H9 (cell line): ENCODE data around the gene CYP2B6. TPM values are rescaled to one million over a fixed set of nuclear protein-coding genes. Genes with fewer than 3 reads are reported as not detected.

Source experiments
- DNase-seq: peaks from one replicate; pipeline ENCODE4 v3.0.0-alpha.2; 2017
- H2AFZ ChIP-seq: one replicate; pipeline ENCODE4 v1.6.1; 2013; ENCODE audit warnings: mild to moderate bottlenecking, low read length, control low read depth, moderate library complexity
- H2AK5ac ChIP-seq: 2 replicates; pipeline ENCODE4 v1.6.1; 2013; ENCODE audit warnings: low read length, control low read depth, mixed read lengths; ENCODE audit not compliant: insufficient read length
- H2BK120ac ChIP-seq: one replicate; pipeline ENCODE4 v1.6.1; 2013; ENCODE audit warnings: low read depth, mild to moderate bottlenecking, low read length, control low read depth, inconsistent platforms; ENCODE audit not compliant: poor library complexity, severe bottlenecking
- H2BK12ac ChIP-seq: 2 replicates; pipeline ENCODE4 v1.6.1; 2013; ENCODE audit warnings: low read length, control low read depth, mixed read lengths, low read depth; ENCODE audit not compliant: insufficient read length
- H2BK15ac ChIP-seq: 2 replicates; pipeline ENCODE4 v1.6.1; 2013; ENCODE audit warnings: low read depth, low read length, control low read depth
- H2BK20ac ChIP-seq: one replicate; pipeline ENCODE4 v1.6.1; 2013; ENCODE audit warnings: low read depth, mild to moderate bottlenecking, low read length, control low read depth, inconsistent platforms; ENCODE audit not compliant: poor library complexity, severe bottlenecking
- H2BK5ac ChIP-seq: 2 replicates; pipeline ENCODE4 v1.6.1; 2013; ENCODE audit warnings: low read length, control low read depth, mixed read lengths; ENCODE audit not compliant: insufficient read length
- H3K14ac ChIP-seq: 2 replicates; pipeline ENCODE4 v1.6.1; 2013; ENCODE audit warnings: low read length, control low read depth; ENCODE audit not compliant: insufficient read depth
- H3K18ac ChIP-seq: 2 replicates; pipeline ENCODE4 v1.6.1; 2013; ENCODE audit warnings: low read depth, mild to moderate bottlenecking, mixed read lengths, low read length, control low read depth; ENCODE audit not compliant: insufficient read length
- H3K23ac ChIP-seq: 2 replicates; pipeline ENCODE4 v1.6.1; 2013; ENCODE audit warnings: low read length, control low read depth, mixed read lengths, low read depth; ENCODE audit not compliant: insufficient read length
- H3K23me2 ChIP-seq: 2 replicates; pipeline ENCODE4 v1.6.1; 2013; ENCODE audit warnings: low read depth, mild to moderate bottlenecking, mixed read lengths, low read length, control low read depth; ENCODE audit not compliant: insufficient read length, poor library complexity, severe bottlenecking
- H3K27ac ChIP-seq: 2 replicates; pipeline ENCODE4 v1.5.1; 2013; ENCODE audit warnings: low read length, control low read depth, mixed read lengths, low read depth; ENCODE audit not compliant: insufficient read length
- H3K27me3 ChIP-seq: 2 replicates; pipeline ENCODE4 v1.6.1; 2013; ENCODE audit warnings: low read length, control low read depth, inconsistent platforms; ENCODE audit not compliant: insufficient read depth
- H3K4ac ChIP-seq: 2 replicates; pipeline ENCODE4 v1.6.1; 2013; ENCODE audit warnings: low read depth, mild to moderate bottlenecking, control low read depth, inconsistent platforms, low read length, moderate library complexity
- H3K4me1 ChIP-seq: 2 replicates; pipeline ENCODE4 v1.6.1; 2013; ENCODE audit warnings: low read length, control low read depth, inconsistent platforms; ENCODE audit not compliant: insufficient read depth
- H3K4me2 ChIP-seq: 2 replicates; pipeline ENCODE4 v1.6.1; 2013; ENCODE audit warnings: low read length, control low read depth, mixed read lengths; ENCODE audit not compliant: insufficient read length, insufficient read depth
- H3K56ac ChIP-seq: 2 replicates; pipeline ENCODE4 v1.6.1; 2013; ENCODE audit warnings: low read depth, mild to moderate bottlenecking, mixed read lengths, low read length, control low read depth; ENCODE audit not compliant: insufficient read length
- H3K79me1 ChIP-seq: 2 replicates; pipeline ENCODE4 v1.6.1; 2013; ENCODE audit warnings: low read depth, mild to moderate bottlenecking, moderate library complexity, low read length, control low read depth, inconsistent platforms; ENCODE audit not compliant: insufficient read depth, poor library complexity, severe bottlenecking
- H3K79me2 ChIP-seq: 2 replicates; pipeline ENCODE4 v1.6.1; 2013; ENCODE audit warnings: low read length, control low read depth, inconsistent platforms; ENCODE audit not compliant: insufficient read depth
- H3K9ac ChIP-seq: 2 replicates; pipeline ENCODE4 v1.6.1; 2013; ENCODE audit warnings: low read length, control low read depth, mixed read lengths; ENCODE audit not compliant: insufficient read length; ENCODE audit errors: extremely low read depth
- H3K9me3 ChIP-seq: one replicate; pipeline ENCODE4 v1.6.1; 2013; ENCODE audit warnings: low read depth, low read length, inconsistent platforms; ENCODE audit not compliant: control insufficient read depth
- H3T11ph ChIP-seq: one replicate; pipeline ENCODE4 v1.6.1; 2013; ENCODE audit warnings: mild to moderate bottlenecking, low read length, control low read depth, inconsistent platforms
- H4K20me1 ChIP-seq: one replicate; pipeline ENCODE4 v1.6.1; 2013; ENCODE audit not compliant: control insufficient read depth, insufficient read length, insufficient read depth
- H4K5ac ChIP-seq: 2 replicates; pipeline ENCODE4 v1.6.1; 2013; ENCODE audit warnings: low read depth, mild to moderate bottlenecking, mixed read lengths, low read length, control low read depth; ENCODE audit not compliant: insufficient read length
- H4K8ac ChIP-seq: replicated peaks from 2 replicates; pipeline ENCODE4 v1.6.1; 2013; ENCODE audit warnings: low read length, control low read depth, mixed read lengths, low read depth; ENCODE audit not compliant: insufficient read length
- H4K91ac ChIP-seq: 2 replicates; pipeline ENCODE4 v1.6.1; 2013; ENCODE audit warnings: low read depth, mild to moderate bottlenecking, moderate library complexity, mixed read lengths, low read length, control low read depth; ENCODE audit not compliant: insufficient read length
- H3K27ac Mint-ChIP-seq, 3 experiments: 2 replicates in 2 of 3; 3 replicates in 1 of 3; pipeline ENCODE4 v1.8.0; 2020 to 2021; ENCODE audit warnings: mixed read lengths in 3 of 3, mild to moderate bottlenecking in 1 of 3, moderate library complexity in 1 of 3
- H3K27me3 Mint-ChIP-seq: 2 replicates; pipeline ENCODE4 v1.8.0; 2021; ENCODE audit warnings: low read depth, mild to moderate bottlenecking, moderate library complexity, mixed read lengths
- H3K36me3 Mint-ChIP-seq, 3 experiments: 2 replicates in 2 of 3; 3 replicates in 1 of 3; pipeline ENCODE4 v1.8.0; 2020 to 2021; ENCODE audit warnings: low read depth in 3 of 3, mixed read lengths in 3 of 3; ENCODE audit not compliant: insufficient read depth in 1 of 3
- H3K4me1 Mint-ChIP-seq, 2 experiments: 2 replicates each; pipeline ENCODE4 v1.8.0; 2020; ENCODE audit warnings: mixed read lengths in 2 of 2
- H3K4me3 Mint-ChIP-seq, 2 experiments: 2 replicates in 1 of 2; 3 replicates in 1 of 2; pipeline ENCODE4 v1.8.0; 2020 to 2021; ENCODE audit warnings: mild to moderate bottlenecking in 2 of 2, mixed read lengths in 2 of 2, moderate library complexity in 1 of 2
- H3K9me3 Mint-ChIP-seq, 2 experiments: 2 replicates in 1 of 2; 3 replicates in 1 of 2; pipeline ENCODE4 v1.8.0; 2020; ENCODE audit warnings: mild to moderate bottlenecking in 2 of 2, mixed read lengths in 2 of 2, moderate library complexity in 1 of 2
- CTCF ChIP-seq: fragments of 200-600 bp; sonication (generic); conservative IDR thresholded peaks from 3 replicates; pipeline ENCODE4 v1.8.0; 2021; ENCODE audit warnings: antibody characterized with exemption, mild to moderate bottlenecking
- WGBS: extraction: QIAGEN DNeasy Blood & Tissue Kit; methylation state at CpG from one replicate; pipeline ENCODE4 v1.1.7; 2013; ENCODE audit warnings: missing lambda C conversion rate, low lambda C conversion rate, mixed read lengths; ENCODE audit not compliant: insufficient read length; ENCODE audit errors: extremely low coverage; 5-methylcytosine and 5-hydroxymethylcytosine counted together
- total RNA-seq: library from RNA; stranded (reverse); gene quantifications from 2 replicates; pipeline ENCODE4 v1.2.1, GENCODE V29; 2021

Gene CYP2B6
- total RNA-seq, 1 experiment from 2014 or later: 3.0 TPM

- Mint-ChIP-seq H3K4me1 (no peaks in the 10 kb centered on the region), H3K4me3 (no peak overlapping the region), H3K9me3 (peaks cover 48 to 50% of the 10 kb centered on the region in 2 experiments), H3K27me3 (peaks cover 16% of the 10 kb centered on the region), H3K36me3 (peaks cover 11 to 25% (median 14%) of the 10 kb centered on the region in 3 experiments), H3K27ac (no peak overlapping the region)
- Histone ChIP-seq H3K23ac (no peak overlapping the region), H3K18ac (no peak overlapping the region), H3K23me2 (no peaks in the 10 kb centered on the region), H2BK12ac (no peak overlapping the region), H3K4me1 (no peaks in the 10 kb centered on the region), H2AFZ (no peak overlapping the region), H2BK120ac (no peak overlapping the region), H2AK5ac (no peak overlapping the region), H4K5ac (no peak overlapping the region), H3K14ac (no peak overlapping the region), H3K79me1 (no peaks in the 10 kb centered on the region), H2BK15ac (no peak overlapping the region), H4K91ac (no peak overlapping the region), H2BK5ac (no peak overlapping the region), H3K4me2 (no peak overlapping the region), H2BK20ac (no peak overlapping the region), H3K27ac (no peak overlapping the region), H3K79me2 (no peaks in the 10 kb centered on the region), H3K9me3 (peaks cover 38% of the 10 kb centered on the region), H4K8ac (no peak overlapping the region), H3K4ac (no peak overlapping the region), H3K56ac (no peak overlapping the region), H3K27me3 (no peaks in the 10 kb centered on the region), H3T11ph (no peak overlapping the region), H4K20me1 (no peaks in the 10 kb centered on the region), H3K9ac (no peak overlapping the region)
- no peak for TF ChIP-seq CTCF
- DNase-seq: no peak
- WGBS: no CpG with 5 or more reads among the region's 10 CpGs
Measured at GRCh38 chr19:40954573-40954972, 36.5 kb upstream of the CYP2B6 start.
